GM21786 (cell line): ENCODE measurements around the gene PLPPR2.
"Not testable (repeated sequence)": the region's sequence is repeated elsewhere in the genome, so short reads cannot be mapped to it uniquely, and the experiment has no call there.

Experiments used
- ATAC-seq: cut with Tn5 transposase; IDR thresholded peaks from one replicate; pipeline ENCODE4 v1.9.1; 2021; ENCODE audit not compliant: unreplicated experiment

Gene PLPPR2

GRCh38 chr19:11370744-11371143 is 15.5 kb downstream of the PLPPR2 start:
- ATAC-seq: no peak

- ATAC-seq: no peak
Measured at GRCh38 chr19:11373166-11373884, 18.1 kb downstream of the PLPPR2 start.

- no peak for ATAC-seq
Measured at GRCh38 chr19:11373885-11374432, 18.7 kb downstream of the PLPPR2 start.

- ATAC-seq: peak; percentile 91
Measured at GRCh38 chr19:11374433-11375142, 19.4 kb downstream of the PLPPR2 start, which contains the start of gene SWSAP1. TSS of gene SWSAP1 (plus strand) at chr19:11374666. CDS start at chr19:11374681, 15 bp downstream.

GRCh38 chr19:11375143-11375948 is 20.1 kb downstream of the PLPPR2 start:
- no peak for ATAC-seq

- ATAC-seq: no peak
Measured at GRCh38 chr19:11377237-11377636, 22.0 kb downstream of the PLPPR2 start.

GRCh38 chr19:11377756-11378155 is 22.5 kb downstream of the PLPPR2 start:
- ATAC-seq: no peak

- no peak for ATAC-seq
Measured at GRCh38 chr19:11378319-11379189, 23.3 kb downstream of the PLPPR2 start.

- not testable (repeated sequence) for ATAC-seq
Measured at GRCh38 chr19:11379269-11379845, 24.1 kb downstream of the PLPPR2 start.

- ATAC-seq: no peak
Measured at GRCh38 chr19:11379857-11380350, 24.7 kb downstream of the PLPPR2 start.

- peak; percentile 71 for ATAC-seq
Measured at GRCh38 chr19:11380653-11381537, 25.7 kb downstream of the PLPPR2 start.

GRCh38 chr19:11382898-11383705 is 27.9 kb downstream of the PLPPR2 start:
- no peak for ATAC-seq

- ATAC-seq: no peak
Measured at GRCh38 chr19:11383706-11384048, 28.4 kb downstream of the PLPPR2 start.

GRCh38 chr19:11384778-11385129 is 29.5 kb downstream of the PLPPR2 start:
- ATAC-seq: no peak

- ATAC-seq: no peak
Measured at GRCh38 chr19:11387162-11388034, 32.2 kb downstream of the PLPPR2 start.

GRCh38 chr19:11390359-11390758 is 35.1 kb downstream of the PLPPR2 start:
- ATAC-seq: no peak
